ENCODE measurements around the gene PLEKHF1. TPM values are rescaled to one million over a fixed set of nuclear protein-coding genes. Genes with fewer than 3 reads are reported as not detected.

PLEKHF1 gene
- total and polyA plus RNA-seq, 2 of the 8 experiments (the other 6 are each of a cell fraction or from before 2014, with no cell fraction given): 11.1 to 18.4 TPM

DNA sequence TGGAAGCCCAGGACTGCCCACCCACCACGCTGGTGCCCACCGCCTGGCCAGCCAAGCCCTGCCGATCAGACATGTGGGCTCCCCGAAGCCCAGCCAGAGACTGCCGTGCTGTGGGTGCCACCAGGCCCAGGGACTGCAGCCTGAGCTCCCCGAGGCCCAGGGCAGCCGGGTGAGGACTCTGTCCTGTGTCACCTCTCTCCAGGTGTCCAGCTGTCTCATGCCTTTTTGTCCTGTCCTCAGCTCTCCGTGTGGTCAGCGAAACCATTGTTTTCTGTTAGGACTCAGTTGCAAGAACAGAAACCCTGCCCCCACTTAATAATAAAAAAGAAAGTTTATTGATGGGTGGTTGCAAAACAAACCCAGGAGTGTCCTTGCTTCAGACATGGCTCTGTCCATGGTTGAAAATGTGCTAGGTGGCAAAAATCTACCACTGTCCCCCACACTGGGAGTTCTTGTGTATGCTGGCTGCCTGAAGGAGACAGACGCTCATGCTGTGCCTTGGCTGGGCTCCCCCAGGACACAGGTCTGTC lies 9.9 kb downstream of the PLEKHF1 start (continued):
- no peak for TF ChIP-seq SIN3A (conservative IDR thresholded peaks at IDR 0.05 in 1 of 2, IDR thresholded peaks at IDR 0.05 in 1 of 2; ENCODE audit: low read depth in 1 of 2, low read length in 2 of 2)
- no peak for TF ChIP-seq TAF7 (optimal IDR thresholded peaks at IDR 0.05; ENCODE audit: borderline replicate concordance, low read depth, low read length)
- no peak for TF ChIP-seq CREB1 (IDR thresholded peaks at IDR 0.05)
- no peak for TF ChIP-seq SAP30 (IDR thresholded peaks at IDR 0.05; ENCODE audit: insufficient read depth, insufficient replicate concordance, low read length)

Data from H1 (cell line).